ENCODE data around the gene C1orf167.

DNA sequence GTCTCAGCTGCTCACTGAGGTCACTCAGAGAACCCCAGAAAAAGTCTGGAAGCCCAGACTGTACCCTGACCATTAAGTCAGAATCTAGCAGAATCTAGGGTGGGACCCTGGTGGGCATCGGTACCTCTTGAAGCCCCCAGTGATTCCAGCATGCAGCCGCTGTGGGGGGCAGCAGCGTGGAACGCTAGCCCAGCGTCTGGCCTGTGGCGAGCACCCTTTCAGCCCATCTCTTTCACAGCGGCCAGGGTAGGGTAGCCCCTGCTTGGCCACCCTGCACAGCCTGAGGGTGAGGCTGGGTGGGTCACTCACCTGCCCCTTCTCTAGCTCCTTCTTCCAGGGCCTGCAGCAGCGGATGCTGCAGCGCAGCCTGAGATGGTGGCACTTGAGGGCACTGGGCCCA is 16.3 kb downstream of the C1orf167 start:
- TF ChIP-seq, protein P1, sequence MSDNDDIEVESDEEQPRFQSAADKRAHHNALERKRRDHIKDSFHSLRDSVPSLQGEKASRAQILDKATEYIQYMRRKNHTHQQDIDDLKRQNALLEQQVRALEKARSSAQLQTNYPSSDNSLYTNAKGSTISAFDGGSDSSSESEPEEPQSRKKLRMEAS (IDR thresholded peaks at IDR 0.05), result no peak
- TF ChIP-seq, protein P2, sequence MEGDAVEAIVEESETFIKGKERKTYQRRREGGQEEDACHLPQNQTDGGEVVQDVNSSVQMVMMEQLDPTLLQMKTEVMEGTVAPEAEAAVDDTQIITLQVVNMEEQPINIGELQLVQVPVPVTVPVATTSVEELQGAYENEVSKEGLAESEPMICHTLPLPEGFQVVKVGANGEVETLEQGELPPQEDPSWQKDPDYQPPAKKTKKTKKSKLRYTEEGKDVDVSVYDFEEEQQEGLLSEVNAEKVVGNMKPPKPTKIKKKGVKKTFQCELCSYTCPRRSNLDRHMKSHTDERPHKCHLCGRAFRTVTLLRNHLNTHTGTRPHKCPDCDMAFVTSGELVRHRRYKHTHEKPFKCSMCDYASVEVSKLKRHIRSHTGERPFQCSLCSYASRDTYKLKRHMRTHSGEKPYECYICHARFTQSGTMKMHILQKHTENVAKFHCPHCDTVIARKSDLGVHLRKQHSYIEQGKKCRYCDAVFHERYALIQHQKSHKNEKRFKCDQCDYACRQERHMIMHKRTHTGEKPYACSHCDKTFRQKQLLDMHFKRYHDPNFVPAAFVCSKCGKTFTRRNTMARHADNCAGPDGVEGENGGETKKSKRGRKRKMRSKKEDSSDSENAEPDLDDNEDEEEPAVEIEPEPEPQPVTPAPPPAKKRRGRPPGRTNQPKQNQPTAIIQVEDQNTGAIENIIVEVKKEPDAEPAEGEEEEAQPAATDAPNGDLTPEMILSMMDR (IDR thresholded peaks at IDR 0.05; ENCODE audit: control extremely low read depth in 1 of 3, insufficient read depth in 1 of 3, low read depth in 1 of 3, low read length in 3 of 3), result no peak
- TF ChIP-seq POLR2A (IDR thresholded peaks at IDR 0.05; ENCODE audit: control extremely low read depth in 1 of 2, low read depth in 2 of 2, low read length in 2 of 2) (no peak), SIN3A (conservative IDR thresholded peaks at IDR 0.05 in 1 of 2, IDR thresholded peaks at IDR 0.05 in 1 of 2; ENCODE audit: low read depth in 1 of 2, low read length in 2 of 2) (no peak), JUND (IDR thresholded peaks at IDR 0.05; ENCODE audit: low read length) (no peak), EZH2 (IDR thresholded peaks at IDR 0.05; ENCODE audit: low read depth, low read length, severe bottlenecking) (no peak), SP2 (IDR thresholded peaks at IDR 0.05; ENCODE audit: low read length) (no peak), EP300 (IDR thresholded peaks at IDR 0.05; ENCODE audit: borderline replicate concordance in 1 of 2, low read depth in 2 of 2, low read length in 2 of 2) (no peak), EGR1 (IDR thresholded peaks at IDR 0.05; ENCODE audit: borderline replicate concordance, low read depth, low read length) (no peak), ZNF274 (IDR thresholded peaks at IDR 0.05; ENCODE audit: borderline replicate concordance, extremely low read depth, low read length) (no peak), ASH2L (IDR thresholded peaks at IDR 0.05; ENCODE audit: low read length) (no peak), CREB1 (IDR thresholded peaks at IDR 0.05) (no peak)
- TF ChIP-seq, protein P3, sequence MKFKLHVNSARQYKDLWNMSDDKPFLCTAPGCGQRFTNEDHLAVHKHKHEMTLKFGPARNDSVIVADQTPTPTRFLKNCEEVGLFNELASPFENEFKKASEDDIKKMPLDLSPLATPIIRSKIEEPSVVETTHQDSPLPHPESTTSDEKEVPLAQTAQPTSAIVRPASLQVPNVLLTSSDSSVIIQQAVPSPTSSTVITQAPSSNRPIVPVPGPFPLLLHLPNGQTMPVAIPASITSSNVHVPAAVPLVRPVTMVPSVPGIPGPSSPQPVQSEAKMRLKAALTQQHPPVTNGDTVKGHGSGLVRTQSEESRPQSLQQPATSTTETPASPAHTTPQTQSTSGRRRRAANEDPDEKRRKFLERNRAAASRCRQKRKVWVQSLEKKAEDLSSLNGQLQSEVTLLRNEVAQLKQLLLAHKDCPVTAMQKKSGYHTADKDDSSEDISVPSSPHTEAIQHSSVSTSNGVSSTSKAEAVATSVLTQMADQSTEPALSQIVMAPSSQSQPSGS (IDR thresholded peaks at IDR 0.05; ENCODE audit: low read length), result no peak
- TF ChIP-seq, protein P4, sequence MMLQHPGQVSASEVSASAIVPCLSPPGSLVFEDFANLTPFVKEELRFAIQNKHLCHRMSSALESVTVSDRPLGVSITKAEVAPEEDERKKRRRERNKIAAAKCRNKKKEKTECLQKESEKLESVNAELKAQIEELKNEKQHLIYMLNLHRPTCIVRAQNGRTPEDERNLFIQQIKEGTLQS (IDR thresholded peaks at IDR 0.05; ENCODE audit: insufficient read depth, low read depth, low read length), result no peak
